K562 (cell line): Measurements from ENCODE around the gene WASF3. TPM values are rescaled to one million over a fixed set of nuclear protein-coding genes. Genes with fewer than 3 reads are reported as not detected.

Source experiments
- ATAC-seq: fragments of 200-7000 bp; cut with Tn5 transposase; 3 replicates; pipeline ENCODE4 v1.9.1; 2020; ENCODE audit warnings: moderate library complexity
- BruUV-seq: library from RNA; stranded (reverse); fragments of 400-500 nt; replicated peaks from 2 replicates; lab custom pipeline; 2021; lab: Mats Ljungman, UMichigan
- CTCF ChIA-PET: fragments of 300-600 bp; formaldehyde crosslinking; extraction: SDS; loops from one replicate; lab custom pipeline; 2021; ENCODE audit warnings: low intra/inter-chr PET ratio; lab: Yijun Ruan, JAX
- POLR2A ChIA-PET: fragments of 300-600, 350-650 bp; sonication (Branson Sonifier 250); formaldehyde crosslinking; extraction: SDS; loops from one replicate; lab custom pipeline; 2021; ENCODE audit warnings: antibody characterized with exemption, inconsistent platforms; lab: Yijun Ruan, JAX
- DNase-seq, 4 experiments: peaks; one replicate each; pipeline versions ENCODE4 v3.0.0 to v3.0.0-alpha.2; 2011 to 2018; ENCODE audit warnings: low spot score in 3 of 4, mixed read lengths in 3 of 4; ENCODE audit errors: extremely low read depth in 1 of 4
- FAIRE-seq: peaks from 2 replicates; lab custom pipeline; 2011; peaks lifted over from hg19 to GRCh38; lab: Jason Lieb, UNC
- H2AFZ ChIP-seq: 2 replicates; pipeline ENCODE4 v1.6.0; 2011; ENCODE audit warnings: low read depth, low read length, control low read depth, inconsistent platforms
- H3K27ac ChIP-seq: fragments of 200-600 bp; 3 replicates; pipeline ENCODE4 v1.8.0; 2011; ENCODE audit warnings: low read depth, mild to moderate bottlenecking, control low read depth, inconsistent platforms, low read length, moderate library complexity, mixed read lengths; ENCODE audit errors: extremely low read depth
- H3K27me3 ChIP-seq, 2 experiments: fragments of 300-600 bp in 1 of 2; 2 replicates in 1 of 2; 3 replicates in 1 of 2; pipeline versions ENCODE4 v1.6.0 to v1.8.0; 2011; ENCODE audit warnings: inconsistent platforms in 2 of 2, low read length in 2 of 2, mild to moderate bottlenecking in 1 of 2, mixed read lengths in 1 of 2, moderate library complexity in 1 of 2; ENCODE audit not compliant: control insufficient read depth in 2 of 2, insufficient read depth in 2 of 2
- H3K36me3 ChIP-seq: fragments of 300-600 bp; 3 replicates; pipeline ENCODE4 v1.8.0; 2011; ENCODE audit warnings: mild to moderate bottlenecking, low read length, inconsistent platforms; ENCODE audit not compliant: control insufficient read depth, insufficient read depth
- H3K4me1 ChIP-seq, 2 experiments: fragments of 200-600 bp in 1 of 2; replicated peaks in 1 of 2; 2 replicates in 1 of 2; 3 replicates in 1 of 2; pipeline versions ENCODE4 v1.5.1 to v1.8.0; 2011; ENCODE audit warnings: inconsistent platforms in 2 of 2, low read length in 2 of 2, mild to moderate bottlenecking in 1 of 2, mixed read lengths in 1 of 2, moderate library complexity in 1 of 2; ENCODE audit not compliant: control insufficient read depth in 2 of 2, insufficient read depth in 2 of 2
- H3K4me2 ChIP-seq: 2 replicates; pipeline ENCODE4 v1.6.1; 2011; ENCODE audit warnings: low read length, control low read depth, inconsistent platforms, mixed read lengths; ENCODE audit not compliant: insufficient read depth
- H3K4me3 ChIP-seq: fragments of 200-600 bp; sonication (generic), shearing (Covaris generic); 2 replicates; pipeline ENCODE4 v1.5.1; 2016; ENCODE audit warnings: control low read depth, inconsistent platforms
- H3K79me2 ChIP-seq: fragments of 200-600 bp; 3 replicates; pipeline ENCODE4 v1.8.0; 2011; ENCODE audit warnings: low read length, inconsistent platforms; ENCODE audit not compliant: control insufficient read depth, insufficient read depth
- H3K9ac ChIP-seq, 2 experiments: 2 replicates each; pipeline versions ENCODE4 v1.6.0 to v1.6.1; 2011; ENCODE audit warnings: low read depth in 2 of 2, low read length in 2 of 2, control low read depth in 1 of 2, inconsistent platforms in 1 of 2, mild to moderate bottlenecking in 1 of 2, mixed read lengths in 1 of 2; ENCODE audit not compliant: insufficient read depth in 1 of 2
- H3K9me1 ChIP-seq: one replicate; pipeline ENCODE4 v1.6.0; 2011; ENCODE audit warnings: inconsistent platforms, mild to moderate bottlenecking, low read length, moderate library complexity; ENCODE audit not compliant: control insufficient read depth, insufficient read depth
- H3K9me3 ChIP-seq: replicated peaks from 2 replicates; pipeline ENCODE4 v1.5.1; 2011; ENCODE audit warnings: low read depth, low read length, inconsistent platforms; ENCODE audit not compliant: control insufficient read depth, insufficient read depth
- H4K20me1 ChIP-seq: replicated peaks from 2 replicates; pipeline ENCODE4 v1.6.1; 2011; ENCODE audit warnings: low read length, inconsistent platforms, mixed read lengths; ENCODE audit not compliant: control insufficient read depth, insufficient read depth
- DPF2 ChIP-seq: fragments of 450-650 bp; IDR thresholded peaks from 2 replicates; pipeline ENCODE4 v1.6.1; 2016
- ID3 ChIP-seq, 2 experiments: fragments of 250-450 bp in 1 of 2; fragments of 450-650 bp in 1 of 2; sonication (Bioruptor Pico) in 1 of 2; IDR thresholded peaks; 2 replicates each; pipeline versions ENCODE4 v1.6.1 to v1.8.0; 2016 to 2021; ENCODE audit warnings: mild to moderate bottlenecking in 2 of 2, moderate library complexity in 2 of 2, missing compliant biosample characterization in 1 of 2, missing genetic modification characterization in 1 of 2
- KLF1 ChIP-seq: fragments of 450-650 bp; IDR thresholded peaks from 2 replicates; pipeline ENCODE4 v1.6.1; 2016; ENCODE audit warnings: missing genetic modification characterization, missing compliant biosample characterization
- MTA2 ChIP-seq: fragments of 450-650 bp; IDR thresholded peaks from 2 replicates; pipeline ENCODE4 v1.6.1; 2016; ENCODE audit warnings: low read depth
- NR1H2 ChIP-seq: sonication (generic); formaldehyde crosslinking; IDR thresholded peaks from 2 replicates; pipeline ENCODE4 v1.4.0; 2020; ENCODE audit warnings: mild to moderate bottlenecking, missing genetic modification reagents
- RBBP5 ChIP-seq: fragments of 200-600 bp; sonication (generic); IDR thresholded peaks from 2 replicates; pipeline ENCODE4 v1.6.1; 2012; ENCODE audit warnings: borderline replicate concordance, mild to moderate bottlenecking, low read length, control low read depth, inconsistent platforms; ENCODE audit not compliant: insufficient read depth, poor library complexity, severe bottlenecking
- ZBTB33 ChIP-seq: sonication (generic); formaldehyde crosslinking; IDR thresholded peaks from 2 replicates; pipeline ENCODE4 v1.8.1; 2023; ENCODE audit warnings: mild to moderate bottlenecking, missing genetic modification reagents
- ZC3H4 ChIP-seq: sonication (generic); formaldehyde crosslinking; IDR thresholded peaks from 2 replicates; pipeline ENCODE4 v1.9.0; 2021; ENCODE audit warnings: missing genetic modification reagents, borderline replicate concordance
- ZNF217 ChIP-seq: sonication (generic); formaldehyde crosslinking; IDR thresholded peaks from 2 replicates; pipeline ENCODE4 v1.8.0; 2022; ENCODE audit warnings: mild to moderate bottlenecking, missing genetic modification reagents
- ZNF511 ChIP-seq: sonication (generic); formaldehyde crosslinking; IDR thresholded peaks from 2 replicates; pipeline ENCODE4 v1.8.0; 2022; ENCODE audit warnings: mild to moderate bottlenecking, missing genetic modification reagents
- WGBS: fragments of 100-300 bp; shearing (Covaris generic); methylation state at CpG from one replicate; pipeline ENCODE4 v1.1.6; 2016; ENCODE audit warnings: low coverage, mixed read lengths; ENCODE audit not compliant: insufficient coverage; ENCODE audit errors: missing lambda C conversion rate; 5-methylcytosine and 5-hydroxymethylcytosine counted together
- in situ Hi-C: fragments of 300-500 bp; cut with MboI; formaldehyde crosslinking; loops from 4 replicates; pipeline ENCODE4 v1.15.0; 2018; ENCODE audit warnings: inconsistent platforms, mixed read lengths
- intact Hi-C: fragments of 100-400 bp; cut with micrococcal nuclease; formaldehyde crosslinking; loops from 2 replicates; pipeline ENCODE4 v1.14.2; 2022
- polyA plus RNA-seq, 8 experiments: library from polyadenylated mRNA; depleted of rRNA in 4 of 8; stranded (reverse) in 5 of 8; unstranded in 3 of 8; fragments of >200 nt; fragmentation: Nextera tagmentation in 2 of 8; fragmentation: Illumina TruSeq in 1 of 8; extraction: Ambion mirVana in 2 of 8; extraction: Trizol in 1 of 8; gene quantifications; 2 replicates each; pipeline versions ENCODE4 v1.2.1 to v1.2.3, GENCODE V29; 2011 to 2014; ENCODE audit warnings: inconsistent platforms in 1 of 8, missing spikeins in 1 of 8
- total RNA-seq, 7 experiments: library from RNA; depleted of rRNA in 6 of 7; stranded (reverse); fragments of >200 nt in 6 of 7; fragmentation: Illumina TruSeq in 2 of 7; extraction: Trizol in 2 of 7; gene quantifications; 2 replicates each; pipeline versions ENCODE4 v1.2.1 to v1.2.3, GENCODE V29; 2011 to 2021; ENCODE audit warnings: low replicate concordance in 1 of 7

The WASF3 gene
- total and polyA plus RNA-seq, 9 of the 15 experiments (the other 6 are each of a cell fraction or from before 2014, with no cell fraction given), result 0.04 to 0.43 (median 0.11) TPM

GRCh38 chr13:26660766-26661165, 103.3 kb downstream of the WASF3 start (continued):
- TF ChIP-seq NR1H2 (CRISPR knock-in tag) (no peak), MTA2 (no peak), KLF1 (tag) (no peak), DPF2 (no peak), RBBP5 (no peak), ZNF511 (CRISPR knock-in tag) (no peak), ZNF217 (no peak), ZBTB33 (CRISPR knock-in tag) (no peak), ZC3H4 (no peak)
- TF ChIP-seq, all 486 proteins: peak for 0

- H3K36me3 ChIP-seq, result no peaks in the 10 kb centered on the region
- ATAC-seq, result no peak
- no peak overlapping the region for H2AFZ ChIP-seq
- POLR2A ChIA-PET, result no interaction called here
- no peaks in the 10 kb centered on the region for H3K9me3 ChIP-seq
- CTCF ChIA-PET, result no interaction called here
- H3K4me1 ChIP-seq, result no peaks in the 10 kb centered on the region
- in situ Hi-C loops, result no loop called here
- no peaks in the 10 kb centered on the region for H3K27me3 ChIP-seq
- intact Hi-C loops, result no loop called here
- no peak overlapping the region for H3K9ac ChIP-seq
- no peaks in the 10 kb centered on the region for H3K9me1 ChIP-seq
- H4K20me1 ChIP-seq, result no peaks in the 10 kb centered on the region
- no peaks in the 10 kb centered on the region for H3K79me2 ChIP-seq
- no peak overlapping the region for H3K4me3 ChIP-seq
- no peak for DNase-seq
- no peak overlapping the region for H3K4me2 ChIP-seq
- BruUV-seq, result no TSS peak
- FAIRE-seq, result no peak
- no peak overlapping the region for H3K27ac ChIP-seq
- WGBS, result 0% methylated on average over 4 of the region's 4 CpGs
- TF ChIP-seq ID3 (CRISPR knock-in tag; IDR thresholded peaks at IDR 0.05) (no peak), ID3 (tag; IDR thresholded peaks at IDR 0.05) (no peak)
These were observed 106.3 kb downstream of the WASF3 start for GRCh38 chr13:26663791-26664190.
